ENCODE results near the gene ADAMTS3. TPM values are rescaled to one million over a fixed set of nuclear protein-coding genes. Genes with fewer than 3 reads are reported as not detected.

Gene ADAMTS3
- total RNA-seq, 1 donor from 2014 or later: 7.4 TPM

GRCh38 chr4:72602396-72603376, 33.7 kb upstream of the ADAMTS3 start:
- Mint-ChIP-seq H3K4me1 (ENCODE audit: unreplicated experiment) (no peaks in the 10 kb centered on the region), H3K27me3 (ENCODE audit: unreplicated experiment) (no peaks in the 10 kb centered on the region), H3K4me3 (ENCODE audit: unreplicated experiment) (no peak overlapping the region), H3K9me3 (ENCODE audit: unreplicated experiment) (peaks cover 6% of the 10 kb centered on the region), H3K27ac (ENCODE audit: unreplicated experiment) (no peak overlapping the region), H3K36me3 (ENCODE audit: low read depth, unreplicated experiment) (peaks cover 3% of the 10 kb centered on the region)
- TF ChIP-seq CTCF (IDR thresholded peaks at IDR 0.05; ENCODE audit: unreplicated experiment): no peak
- no peak for DNase-seq (ENCODE audit: low spot score)

GRCh38 chr4:72591547-72592454, 22.8 kb upstream of the ADAMTS3 start:
- Mint-ChIP-seq H3K27me3 (ENCODE audit: unreplicated experiment) (peaks cover 2% of the 10 kb centered on the region), H3K4me3 (ENCODE audit: unreplicated experiment) (no peak overlapping the region)
- no peak for DNase-seq (ENCODE audit: low spot score)

GRCh38 chr4:72587334-72587733, 18.3 kb upstream of the ADAMTS3 start:
- no peak for DNase-seq (ENCODE audit: low spot score)
- H3K4me1 Mint-ChIP-seq (ENCODE audit: unreplicated experiment): no peaks in the 10 kb centered on the region
- no peaks in the 10 kb centered on the region for H3K9me3 Mint-ChIP-seq (ENCODE audit: unreplicated experiment)
- H3K36me3 Mint-ChIP-seq (ENCODE audit: low read depth, unreplicated experiment): no peaks in the 10 kb centered on the region
- H3K27me3 Mint-ChIP-seq (ENCODE audit: unreplicated experiment): no peaks in the 10 kb centered on the region
- no peak overlapping the region for H3K27ac Mint-ChIP-seq (ENCODE audit: unreplicated experiment)
- no peak for TF ChIP-seq CTCF (IDR thresholded peaks at IDR 0.05; ENCODE audit: unreplicated experiment)
- H3K4me3 Mint-ChIP-seq (ENCODE audit: unreplicated experiment): no peak overlapping the region

More at GRCh38 chr4:72591547-72592454, 22.8 kb upstream of the ADAMTS3 start:
- peaks cover 6% of the 10 kb centered on the region for H3K9me3 Mint-ChIP-seq (ENCODE audit: unreplicated experiment)
- H3K36me3 Mint-ChIP-seq (ENCODE audit: low read depth, unreplicated experiment): no peaks in the 10 kb centered on the region
- H3K27ac Mint-ChIP-seq (ENCODE audit: unreplicated experiment): no peak overlapping the region
- H3K4me1 Mint-ChIP-seq (ENCODE audit: unreplicated experiment): no peaks in the 10 kb centered on the region
- TF ChIP-seq CTCF (IDR thresholded peaks at IDR 0.05; ENCODE audit: unreplicated experiment): no peak

DNA sequence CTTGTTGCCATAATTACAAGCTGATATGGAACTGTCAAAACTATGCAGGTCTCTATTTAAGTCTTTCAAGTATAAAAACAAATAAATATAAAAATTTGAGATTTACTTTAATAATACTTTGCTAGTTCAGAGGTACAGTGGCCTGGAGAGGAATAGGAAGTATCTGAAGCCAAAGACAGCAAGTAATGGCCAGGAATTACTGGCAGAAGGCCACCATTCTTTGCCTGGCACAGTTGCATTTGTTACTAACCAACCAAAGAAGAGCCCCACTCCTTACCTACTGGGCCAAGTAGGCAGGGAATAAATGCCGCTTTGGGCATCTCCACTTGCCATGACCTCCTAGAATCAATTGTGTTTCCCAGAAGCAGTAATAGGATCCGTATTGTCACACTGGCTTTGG, 13.8 kb upstream of the ADAMTS3 start:
- no peak for TF ChIP-seq CTCF (IDR thresholded peaks at IDR 0.05; ENCODE audit: unreplicated experiment)
- Mint-ChIP-seq H3K9me3 (ENCODE audit: unreplicated experiment) (no peaks in the 10 kb centered on the region), H3K27me3 (ENCODE audit: unreplicated experiment) (no peaks in the 10 kb centered on the region), H3K4me3 (ENCODE audit: unreplicated experiment) (no peak overlapping the region), H3K4me1 (ENCODE audit: unreplicated experiment) (no peaks in the 10 kb centered on the region), H3K36me3 (ENCODE audit: low read depth, unreplicated experiment) (no peaks in the 10 kb centered on the region), H3K27ac (ENCODE audit: unreplicated experiment) (no peak overlapping the region)
- no peak for DNase-seq (ENCODE audit: low spot score)
